ENCODE results near the gene ZFYVE21.

- TF ChIP-seq CTCF (conservative IDR thresholded peaks at IDR 0.05 in 1 of 2, IDR thresholded peaks at IDR 0.05 in 1 of 2; ENCODE audit: extremely low read depth in 1 of 2, insufficient read depth in 1 of 2, low read depth in 1 of 2, low read length in 2 of 2), result no peak
- no peak for TF ChIP-seq EZH2 (IDR thresholded peaks at IDR 0.05; ENCODE audit: borderline replicate concordance, low read length)
These were observed 12.5 kb downstream of the ZFYVE21 start for GRCh38 chr14:103728141-103728540.
